Prostate gland (tissue), 2 donors: ENCODE data around the gene UBE2E2.

ENCODE experiments used
- POLR2A ChIP-seq: fragments of 450-650 bp; IDR thresholded peaks from one replicate; pipeline ENCODE4 v1.6.1; 2016; ENCODE audit warnings: antibody characterized with exemption, mild to moderate bottlenecking
- POLR2AphosphoS5 ChIP-seq: sonication (generic); formaldehyde crosslinking; IDR thresholded peaks from one replicate; pipeline ENCODE4 v1.6.1; 2017; ENCODE audit warnings: antibody characterized with exemption
- TF ChIP-seq, protein P1 (sequence below), 4 experiments: fragments of 200-600 bp in 2 of 4; fragments of 450-650 bp in 2 of 4; sonication (generic) in 2 of 4; IDR thresholded peaks; 1 replicate in 3 of 4; 2 replicates in 1 of 4; pipeline ENCODE4 v1.5.1; 2016 to 2019; ENCODE audit warnings: antibody characterized with exemption in 4 of 4, mild to moderate bottlenecking in 2 of 4, moderate library complexity in 2 of 4

DNA sequence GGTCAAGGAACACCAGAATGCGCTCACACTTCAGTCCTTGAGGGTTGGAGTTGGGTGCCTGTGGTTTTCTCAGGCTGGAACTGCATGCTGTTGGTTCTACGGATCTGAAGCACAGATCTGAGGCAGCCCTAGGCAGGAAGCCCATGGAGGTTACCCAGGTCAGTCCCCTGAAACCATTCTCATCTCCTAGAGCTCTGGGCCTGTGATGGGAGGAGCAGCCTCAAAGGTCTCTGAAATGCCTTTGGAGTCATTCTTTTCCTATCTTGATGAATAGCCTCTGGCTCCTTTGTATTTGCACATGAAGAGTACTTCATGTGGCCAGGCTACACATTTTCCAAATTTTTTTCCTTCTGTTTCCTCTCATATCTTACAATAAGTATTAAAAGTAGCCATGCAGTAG lies 423.3 kb downstream of the UBE2E2 start:
- TF ChIP-seq, protein P1, sequence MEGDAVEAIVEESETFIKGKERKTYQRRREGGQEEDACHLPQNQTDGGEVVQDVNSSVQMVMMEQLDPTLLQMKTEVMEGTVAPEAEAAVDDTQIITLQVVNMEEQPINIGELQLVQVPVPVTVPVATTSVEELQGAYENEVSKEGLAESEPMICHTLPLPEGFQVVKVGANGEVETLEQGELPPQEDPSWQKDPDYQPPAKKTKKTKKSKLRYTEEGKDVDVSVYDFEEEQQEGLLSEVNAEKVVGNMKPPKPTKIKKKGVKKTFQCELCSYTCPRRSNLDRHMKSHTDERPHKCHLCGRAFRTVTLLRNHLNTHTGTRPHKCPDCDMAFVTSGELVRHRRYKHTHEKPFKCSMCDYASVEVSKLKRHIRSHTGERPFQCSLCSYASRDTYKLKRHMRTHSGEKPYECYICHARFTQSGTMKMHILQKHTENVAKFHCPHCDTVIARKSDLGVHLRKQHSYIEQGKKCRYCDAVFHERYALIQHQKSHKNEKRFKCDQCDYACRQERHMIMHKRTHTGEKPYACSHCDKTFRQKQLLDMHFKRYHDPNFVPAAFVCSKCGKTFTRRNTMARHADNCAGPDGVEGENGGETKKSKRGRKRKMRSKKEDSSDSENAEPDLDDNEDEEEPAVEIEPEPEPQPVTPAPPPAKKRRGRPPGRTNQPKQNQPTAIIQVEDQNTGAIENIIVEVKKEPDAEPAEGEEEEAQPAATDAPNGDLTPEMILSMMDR (IDR thresholded peaks at IDR 0.05) = no peak
- TF ChIP-seq POLR2AphosphoS5 (no peak), POLR2A (no peak)
